B cell (primary cell): ENCODE measurements around the gene ATP7B. TPM values are rescaled to one million over a fixed set of nuclear protein-coding genes. Genes with fewer than 3 reads are reported as not detected.

ENCODE experiments used
- ATAC-seq: fragments of 200-7000 bp; cut with Tn5 transposase; one replicate; pipeline ENCODE4 v1.10.0; 2021; ENCODE audit warnings: low read depth, mild to moderate bottlenecking, moderate number of reproducible peaks, moderate library complexity
- CTCF ChIA-PET: fragments of 350-600 bp; sonication (Branson Sonifier 250); formaldehyde crosslinking; loops from one replicate; lab custom pipeline; 2021; ENCODE audit warnings: antibody characterized with exemption, inconsistent platforms; lab: Charles Lee
- POLR2A ChIA-PET: fragments of 350-600 bp; sonication (Branson Sonifier 250); formaldehyde crosslinking; loops from one replicate; lab custom pipeline; 2021; ENCODE audit warnings: antibody characterized with exemption; lab: Charles Lee
- DNase-seq: peaks from one replicate; pipeline ENCODE4 v3.0.0; 2013
- H2AFZ ChIP-seq: 2 replicates; pipeline ENCODE4 v1.6.1; 2012; ENCODE audit warnings: mild to moderate bottlenecking, low read depth, low read length; ENCODE audit not compliant: insufficient read depth, poor library complexity, severe bottlenecking
- H3K27ac ChIP-seq, 2 donors: 1 replicate in 1 of 2; 2 replicates in 1 of 2; pipeline ENCODE4 v1.5.1; 2012 to 2013; ENCODE audit warnings: low read length in 2 of 2, mild to moderate bottlenecking in 2 of 2, moderate library complexity in 1 of 2
- H3K27me3 ChIP-seq, 4 experiments: fragments of 200-600 bp in 1 of 4; sonication (generic) in 1 of 4; replicated peaks in 1 of 4; 1 replicate in 2 of 4; 2 replicates in 2 of 4; pipeline versions ENCODE4 v1.6.1 to v1.7.0; 2013 to 2016; ENCODE audit warnings: low read length in 3 of 4, mild to moderate bottlenecking in 2 of 4, mixed read lengths in 1 of 4, moderate library complexity in 1 of 4; ENCODE audit not compliant: insufficient read depth in 4 of 4, control insufficient read depth in 3 of 4; ENCODE audit errors: control extremely low read depth in 1 of 4
- H3K36me3 ChIP-seq, 2 experiments: replicated peaks in 1 of 2; 1 replicate in 1 of 2; 2 replicates in 1 of 2; pipeline versions ENCODE4 v1.6.1 to v1.7.1; 2013; ENCODE audit warnings: low read length in 1 of 2; ENCODE audit not compliant: insufficient read depth in 2 of 2, control insufficient read depth in 1 of 2; ENCODE audit errors: control extremely low read depth in 1 of 2, extremely low read depth in 1 of 2
- H3K4me1 ChIP-seq, 2 donors: fragments of 200-600 bp in 1 of 2; sonication (generic) in 1 of 2; 1 replicate in 1 of 2; 2 replicates in 1 of 2; pipeline versions ENCODE4 v1.5.1 to v1.6.1; 2013 to 2017; ENCODE audit warnings: low read length in 2 of 2; ENCODE audit not compliant: control insufficient read depth in 2 of 2, insufficient read depth in 2 of 2
- H3K4me2 ChIP-seq: replicated peaks from 2 replicates; pipeline ENCODE3; 2012; ENCODE audit warnings: mild to moderate bottlenecking, low read depth, low read length; ENCODE audit not compliant: poor library complexity, severe bottlenecking
- H3K4me3 ChIP-seq, 5 experiments: fragments of 200-600 bp in 1 of 5; sonication (generic) in 1 of 5; 1 replicate in 3 of 5; 2 replicates in 2 of 5; pipeline versions ENCODE4 v1.5.1 to v1.7.0; 2011 to 2016; ENCODE audit warnings: low read length in 4 of 5, mild to moderate bottlenecking in 4 of 5, low read depth in 2 of 5, control low read depth in 1 of 5, moderate library complexity in 1 of 5; ENCODE audit not compliant: insufficient read depth in 1 of 5; ENCODE audit errors: control extremely low read depth in 1 of 5, extremely low read depth in 1 of 5
- H3K79me2 ChIP-seq: fragments of 200-600 bp; sonication (generic); one replicate; pipeline ENCODE4 v1.6.0; 2016; ENCODE audit warnings: low read length; ENCODE audit not compliant: control insufficient read depth, insufficient read depth
- H3K9ac ChIP-seq: fragments of 200-600 bp; sonication (generic); 2 replicates; pipeline ENCODE4 v1.6.1; 2017; ENCODE audit warnings: mild to moderate bottlenecking, low read length, moderate library complexity
- H3K9me3 ChIP-seq, 3 donors: one replicate each; pipeline versions ENCODE4 v1.6.1 to v1.7.1; 2013; ENCODE audit warnings: low read length in 2 of 3; ENCODE audit not compliant: control insufficient read depth in 2 of 3, insufficient read depth in 1 of 3; ENCODE audit errors: control extremely low read depth in 1 of 3
- H4K20me1 ChIP-seq: 2 replicates; pipeline ENCODE4 v1.6.0; 2012; ENCODE audit warnings: mild to moderate bottlenecking, low read length; ENCODE audit not compliant: insufficient read depth, control insufficient read depth, poor library complexity, severe bottlenecking
- H3K27ac Mint-ChIP-seq: one replicate; pipeline ENCODE4 v1.8.0; 2021; ENCODE audit warnings: mixed read lengths
- H3K27me3 Mint-ChIP-seq: one replicate; pipeline ENCODE4 v1.8.0; 2021; ENCODE audit warnings: mixed read lengths
- H3K4me1 Mint-ChIP-seq: one replicate; pipeline ENCODE4 v1.8.0; 2021; ENCODE audit warnings: mixed read lengths
- H3K4me3 Mint-ChIP-seq: one replicate; pipeline ENCODE4 v1.8.0; 2021; ENCODE audit warnings: mixed read lengths
- H3K9me3 Mint-ChIP-seq: one replicate; pipeline ENCODE4 v1.8.0; 2022; ENCODE audit warnings: mixed read lengths; ENCODE audit not compliant: insufficient read depth
- EZH2 ChIP-seq: IDR thresholded peaks from 2 replicates; pipeline ENCODE4 v1.6.1; 2012; ENCODE audit warnings: borderline replicate concordance, low read depth, mild to moderate bottlenecking, moderate library complexity, low read length; ENCODE audit not compliant: insufficient read depth, poor library complexity, severe bottlenecking
- WGBS: methylation state at CpG from one replicate; pipeline ENCODE4 v1.1.5; 2013; ENCODE audit warnings: missing lambda C conversion rate; ENCODE audit not compliant: insufficient coverage; 5-methylcytosine and 5-hydroxymethylcytosine counted together
- intact Hi-C: fragments of 100-400 bp; cut with micrococcal nuclease; formaldehyde crosslinking; loops from one replicate; pipeline ENCODE4 v1.10.0; 2022
- polyA plus RNA-seq: library from polyadenylated mRNA; depleted of rRNA; stranded (reverse); fragments of >200 nt; gene quantifications from 2 replicates; pipeline ENCODE4 v1.2.3, GENCODE V29; 2012
- total RNA-seq, 2 donors: library from RNA; stranded (reverse); fragments of 120-200 nt in 1 of 2; gene quantifications; 1 replicate in 1 of 2; 2 replicates in 1 of 2; pipeline versions ENCODE4 v1.2.3 to v1.2.4, GENCODE V29; 2013 to 2022
- TF ChIP-seq, protein P1 (sequence below): fragments of 200-600 bp; IDR thresholded peaks from one replicate; pipeline ENCODE4 v1.8.0; 2022; ENCODE audit warnings: antibody characterized with exemption, mild to moderate bottlenecking

The ATP7B gene
- total and polyA plus RNA-seq, 2 donors (not counting 1 experiment from before 2014, with no cell fraction given), result 0.10 to 0.91 TPM

DNA sequence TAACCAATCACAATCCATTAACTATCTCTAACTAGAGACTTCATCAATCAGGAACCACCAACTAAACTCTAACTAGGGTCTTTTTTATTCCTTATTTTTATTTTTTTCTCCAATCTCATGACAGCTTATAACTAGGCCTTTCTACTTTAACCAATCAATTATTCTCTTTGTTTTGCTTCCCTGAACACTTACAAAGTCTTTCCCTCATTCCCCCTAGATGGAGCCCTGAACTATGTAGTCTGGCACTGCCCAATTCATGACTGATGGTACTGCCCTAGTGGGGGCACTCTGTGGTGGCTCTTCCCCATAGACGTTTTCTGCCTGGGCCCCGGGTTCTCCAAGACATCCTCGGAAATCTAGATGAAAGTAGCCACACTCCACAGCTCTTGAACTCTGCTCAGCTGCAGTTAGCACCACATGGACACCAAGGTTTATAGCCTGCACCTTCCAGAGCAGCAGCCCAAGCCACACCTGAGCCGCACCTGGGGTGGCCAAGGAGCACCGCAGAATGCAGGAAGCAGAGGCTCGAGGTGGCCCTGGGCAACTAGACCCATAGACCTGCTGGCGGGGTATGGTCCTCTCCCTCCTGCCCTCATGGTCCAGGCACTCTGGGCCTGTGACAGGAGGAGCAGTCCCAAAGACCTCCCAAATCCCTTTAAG is 6.6 kb downstream of the ATP7B start:
- WGBS, result 93% methylated on average over 7 of the region's 7 CpGs
- H4K20me1 ChIP-seq, result no peaks in the 10 kb centered on the region
- Mint-ChIP-seq H3K4me3 (no peak overlapping the region), H3K4me1 (no peaks in the 10 kb centered on the region), H3K9me3 (no peaks in the 10 kb centered on the region), H3K27me3 (peaks cover 25% of the 10 kb centered on the region), H3K27ac (no peak overlapping the region)
- ChIA-PET CTCF (interaction anchor here (0.7 to 1.4 kb wide), 3 partner anchors 8 to 198 kb away, joined by 3 to 6 read pairs (median 4); partner anchors contain the start of gene ALG11), POLR2A (no interaction called here)
- H2AFZ ChIP-seq, result no peak overlapping the region
- TF ChIP-seq, protein P1, sequence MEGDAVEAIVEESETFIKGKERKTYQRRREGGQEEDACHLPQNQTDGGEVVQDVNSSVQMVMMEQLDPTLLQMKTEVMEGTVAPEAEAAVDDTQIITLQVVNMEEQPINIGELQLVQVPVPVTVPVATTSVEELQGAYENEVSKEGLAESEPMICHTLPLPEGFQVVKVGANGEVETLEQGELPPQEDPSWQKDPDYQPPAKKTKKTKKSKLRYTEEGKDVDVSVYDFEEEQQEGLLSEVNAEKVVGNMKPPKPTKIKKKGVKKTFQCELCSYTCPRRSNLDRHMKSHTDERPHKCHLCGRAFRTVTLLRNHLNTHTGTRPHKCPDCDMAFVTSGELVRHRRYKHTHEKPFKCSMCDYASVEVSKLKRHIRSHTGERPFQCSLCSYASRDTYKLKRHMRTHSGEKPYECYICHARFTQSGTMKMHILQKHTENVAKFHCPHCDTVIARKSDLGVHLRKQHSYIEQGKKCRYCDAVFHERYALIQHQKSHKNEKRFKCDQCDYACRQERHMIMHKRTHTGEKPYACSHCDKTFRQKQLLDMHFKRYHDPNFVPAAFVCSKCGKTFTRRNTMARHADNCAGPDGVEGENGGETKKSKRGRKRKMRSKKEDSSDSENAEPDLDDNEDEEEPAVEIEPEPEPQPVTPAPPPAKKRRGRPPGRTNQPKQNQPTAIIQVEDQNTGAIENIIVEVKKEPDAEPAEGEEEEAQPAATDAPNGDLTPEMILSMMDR, result no peak
- no peak for TF ChIP-seq EZH2
- H3K9ac ChIP-seq, result no peak overlapping the region
- no peaks in the 10 kb centered on the region for H3K79me2 ChIP-seq
- no peak overlapping the region for H3K4me3 ChIP-seq
- intact Hi-C loops, result no loop called here
- no peak overlapping the region for H3K27ac ChIP-seq
- peaks cover 0 to 11% (median 2%) of the 10 kb centered on the region in 4 experiments for H3K27me3 ChIP-seq
- no peaks in the 10 kb centered on the region for H3K4me1 ChIP-seq
- ATAC-seq (no peak), DNase-seq (no peak)
- H3K36me3 ChIP-seq, result no peaks in the 10 kb centered on the region
- no peaks in the 10 kb centered on the region for H3K9me3 ChIP-seq
- H3K4me2 ChIP-seq, result no peak overlapping the region

DNA sequence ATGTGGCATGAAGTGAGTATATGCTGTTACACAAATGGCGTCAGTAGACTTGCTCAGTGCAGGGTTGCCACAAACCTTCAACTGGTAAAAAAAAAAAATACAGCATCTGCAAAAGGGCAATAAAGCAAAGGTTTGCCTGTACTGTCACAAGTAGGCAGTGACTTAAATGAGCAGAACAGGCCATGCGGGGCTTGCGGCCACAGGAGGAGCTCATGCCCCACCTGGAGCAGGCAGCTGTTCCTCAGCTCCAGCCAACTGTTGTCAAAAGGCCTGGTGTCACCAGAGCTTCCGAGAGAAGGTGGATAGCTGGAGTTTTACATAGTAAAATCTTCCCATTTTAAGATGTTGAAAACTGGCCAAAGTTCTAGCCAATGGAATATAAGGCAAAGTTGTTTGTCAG is 7.7 kb downstream of the ATP7B start:
- Histone ChIP-seq H3K9me3 (no peaks in the 10 kb centered on the region), H3K4me1 (no peaks in the 10 kb centered on the region), H3K4me2 (no peak overlapping the region), H3K4me3 (no peak overlapping the region), H3K36me3 (no peaks in the 10 kb centered on the region), H4K20me1 (no peaks in the 10 kb centered on the region), H3K27ac (no peak overlapping the region), H3K27me3 (peaks cover 0 to 13% (median 0%) of the 10 kb centered on the region in 4 experiments), H3K79me2 (no peaks in the 10 kb centered on the region), H3K9ac (no peak overlapping the region), H2AFZ (no peak overlapping the region)
- CTCF ChIA-PET, result interaction anchor here (0.6 to 1.4 kb wide), 5 partner anchors 9 to 200 kb away, joined by 3 to 6 read pairs (median 3); partner anchors contain the start of gene ALG11
- Mint-ChIP-seq H3K4me3 (no peak overlapping the region), H3K27me3 (peaks cover 30% of the 10 kb centered on the region), H3K27ac (no peak overlapping the region), H3K9me3 (no peaks in the 10 kb centered on the region), H3K4me1 (no peaks in the 10 kb centered on the region)
- WGBS, result 100% methylated on average over 3 of the region's 4 CpGs
- no peak for TF ChIP-seq EZH2
- TF ChIP-seq, protein P1, result no peak
- no peak for DNase-seq
- intact Hi-C loops, result no loop called here
- no peak for ATAC-seq
- POLR2A ChIA-PET, result no interaction called here
